ACC112 (cell line): ENCODE data around the gene IL19.

Experiments
- H2AFZ ChIP-seq: fragments of 200-600 bp; sonication (generic); one replicate; pipeline ENCODE4 v1.6.0; 2017; ENCODE audit warnings: antibody characterized with exemption, low read length; ENCODE audit not compliant: unreplicated experiment
- H3K27ac ChIP-seq: fragments of 200-600 bp; sonication (generic); 2 replicates; pipeline ENCODE4 v1.5.1; 2014; ENCODE audit warnings: low read depth, mild to moderate bottlenecking, antibody characterized with exemption, low read length, moderate library complexity
- H3K27me3 ChIP-seq: fragments of 200-600 bp; sonication (generic); 2 replicates; pipeline ENCODE4 v1.6.1; 2014; ENCODE audit warnings: mild to moderate bottlenecking, antibody characterized with exemption, low read length, moderate library complexity, mixed read lengths; ENCODE audit not compliant: insufficient read depth
- H3K36me3 ChIP-seq: fragments of 200-600 bp; sonication (generic); 2 replicates; pipeline ENCODE4 v1.6.1; 2016; ENCODE audit warnings: mild to moderate bottlenecking, antibody characterized with exemption, low read length, moderate library complexity, mixed read lengths; ENCODE audit not compliant: insufficient read depth
- H3K4me1 ChIP-seq: fragments of 200-600 bp; sonication (generic); one replicate; pipeline ENCODE4 v1.6.1; 2016; ENCODE audit warnings: low read length, mixed read lengths; ENCODE audit not compliant: insufficient read depth, unreplicated experiment, control insufficient read depth
- H3K4me3 ChIP-seq: fragments of 200-600 bp; sonication (generic); 2 replicates; pipeline ENCODE4 v1.5.1; 2014; ENCODE audit warnings: mild to moderate bottlenecking, low read depth, low read length
- H3K79me2 ChIP-seq: fragments of 200-600 bp; sonication (generic); one replicate; pipeline ENCODE4 v1.6.0; 2016; ENCODE audit warnings: low read length; ENCODE audit not compliant: control insufficient read depth, unreplicated experiment, insufficient read depth

The IL19 gene

GRCh38 chr1:206833106-206833680 lies 62.6 kb downstream of the IL19 start:
- H3K4me3 ChIP-seq, result no peak overlapping the region
- peaks cover 78% of the 10 kb centered on the region for H3K27me3 ChIP-seq
- H3K36me3 ChIP-seq, result no peaks in the 10 kb centered on the region
- H3K27ac ChIP-seq, result no peak overlapping the region
- no peaks in the 10 kb centered on the region for H3K4me1 ChIP-seq
- no peak overlapping the region for H2AFZ ChIP-seq
- no peaks in the 10 kb centered on the region for H3K79me2 ChIP-seq

GRCh38 chr1:206833801-206834200 lies 63.2 kb downstream of the IL19 start:
- no peaks in the 10 kb centered on the region for H3K79me2 ChIP-seq
- no peaks in the 10 kb centered on the region for H3K36me3 ChIP-seq
- no peak overlapping the region for H3K4me3 ChIP-seq
- H3K27me3 ChIP-seq, result peaks cover 84% of the 10 kb centered on the region
- no peak overlapping the region for H3K27ac ChIP-seq
- H3K4me1 ChIP-seq, result no peaks in the 10 kb centered on the region
- no peak overlapping the region for H2AFZ ChIP-seq

- Histone ChIP-seq H3K36me3 (no peaks in the 10 kb centered on the region), H2AFZ (no peak overlapping the region), H3K27ac (no peak overlapping the region), H3K4me1 (no peaks in the 10 kb centered on the region), H3K79me2 (no peaks in the 10 kb centered on the region), H3K4me3 (no peak overlapping the region), H3K27me3 (peaks cover 86% of the 10 kb centered on the region)
Observed at GRCh38 chr1:206834217-206834616, 63.6 kb downstream of the IL19 start.

- no peak overlapping the region for H3K4me3 ChIP-seq
- H3K36me3 ChIP-seq, result no peaks in the 10 kb centered on the region
- no peaks in the 10 kb centered on the region for H3K4me1 ChIP-seq
- H3K27me3 ChIP-seq, result peaks cover 82% of the 10 kb centered on the region
- H3K79me2 ChIP-seq, result no peaks in the 10 kb centered on the region
- no peak overlapping the region for H3K27ac ChIP-seq
- no peak overlapping the region for H2AFZ ChIP-seq
Observed at GRCh38 chr1:206834711-206835110, 64.1 kb downstream of the IL19 start.

GRCh38 chr1:206835186-206835585 lies 64.6 kb downstream of the IL19 start:
- Histone ChIP-seq H3K27ac (no peak overlapping the region), H3K4me1 (peaks cover 3% of the 10 kb centered on the region), H3K27me3 (peaks cover 79% of the 10 kb centered on the region), H3K79me2 (no peaks in the 10 kb centered on the region), H3K4me3 (no peak overlapping the region), H3K36me3 (no peaks in the 10 kb centered on the region), H2AFZ (no peak overlapping the region)

- peaks cover 73% of the 10 kb centered on the region for H3K27me3 ChIP-seq
- no peaks in the 10 kb centered on the region for H3K36me3 ChIP-seq
- H3K4me3 ChIP-seq, result no peak overlapping the region
- H2AFZ ChIP-seq, result no peak overlapping the region
- H3K79me2 ChIP-seq, result no peaks in the 10 kb centered on the region
- peaks cover 3% of the 10 kb centered on the region for H3K4me1 ChIP-seq
- no peak overlapping the region for H3K27ac ChIP-seq
Observed at GRCh38 chr1:206836111-206836510, 65.5 kb downstream of the IL19 start.

GRCh38 chr1:206839006-206839560 lies 68.5 kb downstream of the IL19 start:
- H2AFZ ChIP-seq, result no peak overlapping the region
- H3K27me3 ChIP-seq, result peaks cover 55% of the 10 kb centered on the region
- no peak overlapping the region for H3K27ac ChIP-seq
- no peaks in the 10 kb centered on the region for H3K36me3 ChIP-seq
- no peak overlapping the region for H3K4me3 ChIP-seq
- H3K4me1 ChIP-seq, result peaks cover 3% of the 10 kb centered on the region
- H3K79me2 ChIP-seq, result no peaks in the 10 kb centered on the region

- Histone ChIP-seq H3K79me2 (no peaks in the 10 kb centered on the region), H2AFZ (no peak overlapping the region), H3K36me3 (no peaks in the 10 kb centered on the region), H3K4me1 (peaks cover 3% of the 10 kb centered on the region), H3K27ac (no peak overlapping the region), H3K4me3 (no peak overlapping the region), H3K27me3 (peaks cover 48% of the 10 kb centered on the region)
Observed at GRCh38 chr1:206839857-206840256, 69.3 kb downstream of the IL19 start.

GRCh38 chr1:206841609-206842323 lies 71.2 kb downstream of the IL19 start:
- Histone ChIP-seq H3K79me2 (no peaks in the 10 kb centered on the region), H3K4me1 (peaks cover 3% of the 10 kb centered on the region), H3K4me3 (no peak overlapping the region), H3K27me3 (peaks cover 31% of the 10 kb centered on the region), H2AFZ (no peak overlapping the region), H3K27ac (no peak overlapping the region), H3K36me3 (no peaks in the 10 kb centered on the region)

- Histone ChIP-seq H3K79me2 (no peaks in the 10 kb centered on the region), H3K4me1 (peaks cover 3% of the 10 kb centered on the region), H3K27ac (no peak overlapping the region)
Observed at GRCh38 chr1:206842854-206843253, 72.3 kb downstream of the IL19 start.

GRCh38 chr1:206843626-206844025 lies 73.1 kb downstream of the IL19 start:
- no peak overlapping the region for H2AFZ ChIP-seq
- no peak overlapping the region for H3K4me3 ChIP-seq
- H3K79me2 ChIP-seq, result no peaks in the 10 kb centered on the region
- peaks cover 3% of the 10 kb centered on the region for H3K4me1 ChIP-seq
- H3K27ac ChIP-seq, result no peak overlapping the region
- H3K36me3 ChIP-seq, result no peaks in the 10 kb centered on the region
- peaks cover 13% of the 10 kb centered on the region for H3K27me3 ChIP-seq

More at GRCh38 chr1:206842854-206843253, 72.3 kb downstream of the IL19 start:
- no peaks in the 10 kb centered on the region for H3K36me3 ChIP-seq
- H3K27me3 ChIP-seq, result peaks cover 20% of the 10 kb centered on the region
- H2AFZ ChIP-seq, result no peak overlapping the region
- no peak overlapping the region for H3K4me3 ChIP-seq
